Bronchial epithelial cell (primary cell): ENCODE results near the gene PLEKHB1. TPM values are rescaled to one million over a fixed set of nuclear protein-coding genes. Genes with fewer than 3 reads are reported as not detected.
A peak's percentile ranks its signal among the peaks of the same experiment; 100 is the strongest.

Experiments used
- DNase-seq: peaks from one replicate; pipeline ENCODE4 v3.0.0-alpha.2; 2010; ENCODE audit warnings: low read depth
- FAIRE-seq: peaks from 2 replicates; lab custom pipeline; 2011; peaks lifted over from hg19 to GRCh38; lab: Jason Lieb, UNC
- H3K27me3 ChIP-seq: 2 replicates; pipeline ENCODE4 v1.5.1; 2011; ENCODE audit warnings: low read length; ENCODE audit not compliant: control insufficient read depth, insufficient read depth
- H3K36me3 ChIP-seq: 2 replicates; pipeline ENCODE4 v1.5.1; 2011; ENCODE audit warnings: low read length; ENCODE audit not compliant: control insufficient read depth, insufficient read depth
- H3K4me3 ChIP-seq: 2 replicates; pipeline ENCODE4 v1.5.1; 2011; ENCODE audit warnings: mild to moderate bottlenecking, low read depth, low read length, control low read depth
- CTCF ChIP-seq: IDR thresholded peaks from 2 replicates; pipeline ENCODE4 v1.5.1; 2011; ENCODE audit warnings: mild to moderate bottlenecking, moderate library complexity, low read length, control low read depth, inconsistent platforms; ENCODE audit not compliant: insufficient read depth, severe bottlenecking
- total RNA-seq: library from RNA; depleted of rRNA; stranded (reverse); fragments of >200 nt; gene quantifications from 2 replicates; pipeline ENCODE4 v1.2.1, GENCODE V29; 2014

The PLEKHB1 gene, protein sequence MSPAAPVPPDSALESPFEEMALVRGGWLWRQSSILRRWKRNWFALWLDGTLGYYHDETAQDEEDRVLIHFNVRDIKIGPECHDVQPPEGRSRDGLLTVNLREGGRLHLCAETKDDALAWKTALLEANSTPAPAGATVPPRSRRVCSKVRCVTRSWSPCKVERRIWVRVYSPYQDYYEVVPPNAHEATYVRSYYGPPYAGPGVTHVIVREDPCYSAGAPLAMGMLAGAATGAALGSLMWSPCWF
- 0.13 TPM in 1 of 2 replicates, not detected in the other for total RNA-seq

GRCh38 chr11:73645972-73646631 lies at the start of gene PLEKHB1:
PLEKHB1 (plus strand) TSS chr11:73646581; CDS start chr11:73646609, 28 bp downstream.
- Histone ChIP-seq H3K4me3 (no peak within 1 kb of the TSS), H3K27me3 (no peaks in the 10 kb centered on the region), H3K36me3 (no peaks in the 10 kb centered on the region)
- DNase-seq (peak; percentile 15), FAIRE-seq (no peak)
- TF ChIP-seq CTCF: no peak

DNA sequence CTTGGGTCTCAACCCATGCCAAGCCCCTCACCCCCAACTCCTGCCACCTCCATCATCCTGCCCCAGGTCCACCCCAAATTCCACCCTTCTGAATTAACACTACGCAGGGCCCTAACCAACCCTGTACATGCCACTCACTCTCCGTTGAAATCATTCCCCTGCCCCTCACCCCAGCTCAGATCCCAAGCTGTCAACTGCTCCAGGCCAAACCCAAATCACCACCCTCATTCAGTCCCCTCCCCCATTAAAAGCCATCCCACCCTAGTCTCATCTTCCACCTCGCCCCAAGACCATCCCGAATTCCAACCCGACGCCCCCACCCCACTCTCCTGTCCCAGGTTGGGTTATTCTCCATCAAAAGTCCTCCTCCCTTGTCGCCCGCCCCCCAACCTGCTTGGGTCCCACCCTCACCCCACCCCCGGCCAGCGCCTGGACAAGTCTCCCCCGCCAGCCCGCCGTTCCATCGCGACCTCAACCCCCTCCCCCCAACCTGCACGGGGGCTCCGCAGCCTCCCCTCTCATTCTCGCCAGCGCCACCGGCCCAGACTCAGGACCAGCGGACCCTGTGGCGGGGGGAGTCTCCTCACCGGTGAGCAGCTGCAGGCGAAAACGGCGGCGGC lies 48.9 kb upstream of the PLEKHB1 start:
- Histone ChIP-seq H3K36me3 (no peaks in the 10 kb centered on the region), H3K27me3 (no peaks in the 10 kb centered on the region), H3K4me3 (peak overlapping the region; percentile 92)
- FAIRE-seq: no peak
- TF ChIP-seq CTCF: no peak
- no peak for DNase-seq

DNA sequence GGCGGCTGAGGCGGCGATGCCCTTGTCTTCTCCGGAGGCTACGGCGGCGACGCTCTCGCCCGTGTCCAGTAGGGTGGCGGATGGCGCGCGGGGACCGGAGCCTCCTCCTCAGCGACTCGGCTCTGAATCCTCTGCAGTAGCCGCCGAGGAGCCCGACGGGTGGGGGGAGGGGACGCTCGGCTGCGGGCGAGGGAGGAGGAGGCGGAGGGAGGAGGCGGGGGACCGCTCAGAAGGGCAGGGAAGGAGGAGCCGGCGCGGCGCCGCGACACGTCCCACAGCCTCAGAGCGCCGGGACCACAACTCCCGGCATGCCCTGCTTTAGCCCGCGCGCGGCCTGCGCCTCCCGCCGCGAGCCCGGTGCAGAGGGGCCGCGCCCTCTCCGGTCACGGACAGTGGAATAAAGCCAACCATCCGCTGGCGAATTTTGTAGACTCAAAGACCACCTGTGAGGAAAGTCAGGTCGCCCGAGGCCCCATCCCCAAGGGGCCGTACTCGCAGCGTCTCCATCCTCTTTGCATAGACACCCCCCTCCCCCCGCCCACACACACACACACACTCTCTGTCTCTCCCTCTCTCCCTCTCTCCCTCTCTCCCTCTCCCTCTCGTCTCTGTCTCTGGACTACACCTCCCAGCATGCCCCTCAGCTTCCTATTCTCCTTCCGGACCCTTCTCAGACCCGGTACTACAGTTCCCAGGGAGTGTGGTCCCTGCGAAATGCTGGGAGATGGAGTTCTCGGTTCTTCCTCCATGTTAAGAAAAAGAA lies 48.2 kb upstream of the PLEKHB1 start, which contains the start of gene FAM168A:
Gene FAM168A (minus strand): TSS at position 157 of the 763 bp plus-strand sequence. CDS start 129,638 bp downstream, outside the sequence.
- Histone ChIP-seq H3K27me3 (no peaks in the 10 kb centered on the region), H3K4me3 (peak within 1 kb of the TSS; percentile 92), H3K36me3 (no peaks in the 10 kb centered on the region)
- DNase-seq: peak; percentile 89
- no peak for FAIRE-seq
- TF ChIP-seq CTCF: no peak

- Histone ChIP-seq H3K4me3 (peak overlapping the region; percentile 92), H3K27me3 (no peaks in the 10 kb centered on the region), H3K36me3 (no peaks in the 10 kb centered on the region)
- TF ChIP-seq CTCF: no peak
- DNase-seq: no peak
- no peak for FAIRE-seq
Observed at GRCh38 chr11:73598719-73599379, 47.5 kb upstream of the PLEKHB1 start.

DNA sequence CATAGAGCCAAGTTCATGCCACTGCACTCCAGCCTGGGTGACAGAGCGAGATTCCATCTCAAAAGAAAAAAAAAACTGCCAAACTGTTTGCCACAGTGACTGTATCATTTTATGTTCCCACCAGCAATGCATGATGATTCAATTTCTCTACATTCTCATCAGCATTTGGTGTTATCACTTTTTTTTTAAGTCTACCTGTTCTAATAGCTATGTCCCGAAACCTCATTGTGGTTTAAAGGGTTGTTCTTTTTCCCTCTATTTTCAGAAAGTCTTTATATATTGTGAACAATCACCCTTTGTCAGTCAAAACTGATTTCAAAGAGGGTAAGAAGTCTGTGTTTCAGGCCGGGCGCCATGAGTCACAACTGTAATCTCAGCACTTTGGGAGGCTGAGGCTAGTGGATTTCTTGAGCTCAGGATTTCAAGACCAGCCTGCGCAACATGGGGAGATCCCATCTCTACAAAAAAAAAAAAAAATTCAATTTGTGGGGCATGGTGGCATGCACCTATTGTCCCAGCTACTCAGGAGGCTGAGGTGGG lies 33.7 kb upstream of the PLEKHB1 start:
- no peaks in the 10 kb centered on the region for H3K36me3 ChIP-seq
- no peak overlapping the region for H3K4me3 ChIP-seq
- DNase-seq (peak; percentile 8), FAIRE-seq (no peak)
- TF ChIP-seq CTCF: no peak
- no peaks in the 10 kb centered on the region for H3K27me3 ChIP-seq
